Activated T-helper 1 cell treated with Interleukin-2 at 50 U/mL for 16 hours (primary cell): Measurements from ENCODE around the gene DNAJC19.

Source experiments
- DNase-seq: peaks from one replicate; pipeline ENCODE4 v3.0.0-alpha.2; 2020; ENCODE audit warnings: low read depth

Gene DNAJC19

GRCh38 chr3:180961087-180961486 lies 28.4 kb downstream of the DNAJC19 start:
- no peak for DNase-seq

DNA sequence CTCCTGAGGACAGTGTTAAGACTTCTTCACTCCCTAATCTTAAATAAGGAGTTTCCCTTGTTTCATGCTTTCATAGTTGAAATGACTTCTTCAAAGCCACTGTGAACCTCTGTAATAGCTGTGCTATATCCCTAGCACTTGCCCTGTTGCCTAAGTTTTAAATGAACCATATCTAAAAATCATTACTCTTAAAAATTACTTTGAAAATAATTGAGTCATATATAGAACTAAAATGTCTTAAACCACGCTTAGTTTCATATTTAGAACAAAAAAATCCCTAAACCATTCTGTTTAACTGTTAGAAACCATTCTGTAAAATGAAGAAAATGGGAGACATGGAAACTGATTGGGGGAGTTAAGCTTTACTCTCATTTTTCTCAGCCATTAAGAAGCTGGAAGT lies 29.8 kb downstream of the DNAJC19 start:
- DNase-seq: no peak

GRCh38 chr3:180947761-180948390 lies 41.7 kb downstream of the DNAJC19 start:
- DNase-seq: no peak

DNA sequence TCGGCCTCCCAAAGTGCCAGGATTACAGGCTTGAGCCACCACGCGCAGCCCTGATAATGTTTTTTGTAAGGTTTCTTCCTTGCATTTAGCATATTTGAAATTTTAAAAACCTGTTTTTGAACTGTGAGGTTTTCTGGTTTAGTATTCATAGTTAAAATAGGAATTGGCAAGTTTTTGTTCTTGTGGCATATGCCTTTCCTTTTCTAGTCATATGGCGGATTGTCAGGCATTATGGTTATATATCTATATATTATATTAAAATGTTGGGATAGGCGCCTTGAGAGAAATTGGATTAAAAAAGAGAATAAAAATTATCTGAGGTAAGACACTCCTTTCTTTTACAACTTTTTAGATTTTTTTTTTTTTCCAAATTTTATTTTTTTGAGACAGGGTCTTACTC lies 48.7 kb downstream of the DNAJC19 start:
- DNase-seq: no peak

- no peak for DNase-seq
Measured at GRCh38 chr3:180934638-180935037, 54.9 kb downstream of the DNAJC19 start.
